HFFc6 (cell line): ENCODE data around the gene ZDHHC6. TPM values are rescaled to one million over a fixed set of nuclear protein-coding genes. Genes with fewer than 3 reads are reported as not detected.
"Not testable (repeated sequence)": the region's sequence is repeated elsewhere in the genome, so short reads cannot be mapped to it uniquely, and the experiment has no call there.

Source experiments
- DNase-seq: peaks from one replicate; pipeline ENCODE4 v3.0.0-alpha.2; 2018
- H3K27ac Mint-ChIP-seq: 2 replicates; pipeline ENCODE4 v1.8.0; 2020; ENCODE audit warnings: mild to moderate bottlenecking, mixed read lengths
- H3K27me3 Mint-ChIP-seq: 2 replicates; pipeline ENCODE4 v1.8.0; 2021; ENCODE audit warnings: mild to moderate bottlenecking, moderate library complexity, mixed read lengths; ENCODE audit not compliant: insufficient read depth
- H3K36me3 Mint-ChIP-seq: 2 replicates; pipeline ENCODE4 v1.8.0; 2021; ENCODE audit warnings: low read depth, mixed read lengths
- H3K4me1 Mint-ChIP-seq: 2 replicates; pipeline ENCODE4 v1.8.0; 2020; ENCODE audit warnings: low read depth, mixed read lengths
- H3K4me3 Mint-ChIP-seq: 2 replicates; pipeline ENCODE4 v1.8.0; 2020; ENCODE audit warnings: mild to moderate bottlenecking, moderate library complexity, mixed read lengths
- H3K9me3 Mint-ChIP-seq: 2 replicates; pipeline ENCODE4 v1.8.0; 2020; ENCODE audit warnings: mild to moderate bottlenecking, mixed read lengths
- CTCF ChIP-seq: fragments of 200-600 bp; sonication (generic); IDR thresholded peaks from 2 replicates; pipeline ENCODE4 v1.5.0; 2021; ENCODE audit warnings: antibody characterized with exemption, mild to moderate bottlenecking
- total RNA-seq, 6 experiments: library from RNA; stranded (reverse); fragmentation: NEBNext Ultra II Directional; extraction: Animal tissue kit (Norgen Biotek cat#: 25700); gene quantifications; 2 replicates in 1 of 6; 3 replicates in 5 of 6; pipeline ENCODE4 v1.2.3, GENCODE V29; 2021

The ZDHHC6 gene
- total RNA-seq, 6 experiments from 2014 or later = 23.1 to 30.5 (median 25.7) TPM

- H3K27ac Mint-ChIP-seq = peak overlapping the region; percentile 83
- no peak for TF ChIP-seq CTCF
Measured at GRCh38 chr10:112389271-112389822, 57.4 kb downstream of the ZDHHC6 start.

GRCh38 chr10:112388548-112388947 lies 58.2 kb downstream of the ZDHHC6 start:
- H3K27me3 Mint-ChIP-seq = no peaks in the 10 kb centered on the region
- peak overlapping the region; percentile 83 for H3K27ac Mint-ChIP-seq
- H3K4me3 Mint-ChIP-seq = peak overlapping the region; percentile 22; the same call in 1 of the 2 replicates
- no peaks in the 10 kb centered on the region for H3K36me3 Mint-ChIP-seq
- no peaks in the 10 kb centered on the region for H3K9me3 Mint-ChIP-seq
- peaks cover 59% of the 10 kb centered on the region for H3K4me1 Mint-ChIP-seq
- DNase-seq = no peak
- no peak for TF ChIP-seq CTCF

More at GRCh38 chr10:112389271-112389822, 57.4 kb downstream of the ZDHHC6 start:
- Mint-ChIP-seq H3K27me3 (peaks cover 3% of the 10 kb centered on the region), H3K9me3 (no peaks in the 10 kb centered on the region), H3K36me3 (no peaks in the 10 kb centered on the region), H3K4me1 (peaks cover 51% of the 10 kb centered on the region), H3K4me3 (peak overlapping the region; percentile 22; the same call in 1 of the 2 replicates)
- peak; percentile 81 for DNase-seq

- not testable (repeated sequence) for DNase-seq, H3K9me3 Mint-ChIP-seq
Measured at GRCh38 chr10:112388056-112388455, 58.7 kb downstream of the ZDHHC6 start.

GRCh38 chr10:112385201-112385600 lies 61.5 kb downstream of the ZDHHC6 start:
- Mint-ChIP-seq H3K4me1 (peaks cover 84% of the 10 kb centered on the region), H3K36me3 (no peaks in the 10 kb centered on the region), H3K4me3 (no peak overlapping the region), H3K27ac (no peak overlapping the region), H3K9me3 (no peaks in the 10 kb centered on the region), H3K27me3 (peaks cover under 1% of the 10 kb centered on the region; the same call in 1 of the 2 replicates)
- DNase-seq = no peak
- no peak for TF ChIP-seq CTCF

More at GRCh38 chr10:112388056-112388455, 58.7 kb downstream of the ZDHHC6 start:
- not testable (repeated sequence) for H3K4me3 Mint-ChIP-seq, H3K36me3 Mint-ChIP-seq, H3K27me3 Mint-ChIP-seq
- H3K4me1 Mint-ChIP-seq = peaks cover 63% of the 10 kb centered on the region
- H3K27ac Mint-ChIP-seq = peak overlapping the region; percentile 83; the same call in 1 of the 2 replicates

- Mint-ChIP-seq H3K9me3 (no peaks in the 10 kb centered on the region), H3K27ac (peak overlapping the region; percentile 7; the same call in 1 of the 2 replicates), H3K4me3 (peak overlapping the region; percentile 5; the same call in 1 of the 2 replicates)
Measured at GRCh38 chr10:112384141-112384540, 62.6 kb downstream of the ZDHHC6 start.

More at GRCh38 chr10:112384141-112384540, 62.6 kb downstream of the ZDHHC6 start:
- Mint-ChIP-seq H3K27me3 (peaks cover 2% of the 10 kb centered on the region; the same call in 1 of the 2 replicates), H3K36me3 (no peaks in the 10 kb centered on the region), H3K4me1 (peaks cover 84% of the 10 kb centered on the region)
- TF ChIP-seq CTCF = no peak
- DNase-seq = no peak
